ENCODE results near the gene LRRC27.

- TF ChIP-seq, protein P1, sequence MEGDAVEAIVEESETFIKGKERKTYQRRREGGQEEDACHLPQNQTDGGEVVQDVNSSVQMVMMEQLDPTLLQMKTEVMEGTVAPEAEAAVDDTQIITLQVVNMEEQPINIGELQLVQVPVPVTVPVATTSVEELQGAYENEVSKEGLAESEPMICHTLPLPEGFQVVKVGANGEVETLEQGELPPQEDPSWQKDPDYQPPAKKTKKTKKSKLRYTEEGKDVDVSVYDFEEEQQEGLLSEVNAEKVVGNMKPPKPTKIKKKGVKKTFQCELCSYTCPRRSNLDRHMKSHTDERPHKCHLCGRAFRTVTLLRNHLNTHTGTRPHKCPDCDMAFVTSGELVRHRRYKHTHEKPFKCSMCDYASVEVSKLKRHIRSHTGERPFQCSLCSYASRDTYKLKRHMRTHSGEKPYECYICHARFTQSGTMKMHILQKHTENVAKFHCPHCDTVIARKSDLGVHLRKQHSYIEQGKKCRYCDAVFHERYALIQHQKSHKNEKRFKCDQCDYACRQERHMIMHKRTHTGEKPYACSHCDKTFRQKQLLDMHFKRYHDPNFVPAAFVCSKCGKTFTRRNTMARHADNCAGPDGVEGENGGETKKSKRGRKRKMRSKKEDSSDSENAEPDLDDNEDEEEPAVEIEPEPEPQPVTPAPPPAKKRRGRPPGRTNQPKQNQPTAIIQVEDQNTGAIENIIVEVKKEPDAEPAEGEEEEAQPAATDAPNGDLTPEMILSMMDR (IDR thresholded peaks at IDR 0.05), result no peak
- no peak for TF ChIP-seq POLR2A (IDR thresholded peaks at IDR 0.05)
These were observed 34.0 kb downstream of the LRRC27 start for GRCh38 chr10:132366006-132366405.

Data from esophagus squamous epithelium (tissue), 4 donors.